Esophagus squamous epithelium (tissue), 5 donors: Measurements from ENCODE around the gene NMT1. TPM values are rescaled to one million over a fixed set of nuclear protein-coding genes. Genes with fewer than 3 reads are reported as not detected.

Source experiments
- DNase-seq: peaks from one replicate; lab custom pipeline; 2025; lab: John Stamatoyannopoulos, UW
- H3K27ac ChIP-seq, 4 donors: fragments of 200-600 bp; sonication (generic); one replicate each; pipeline ENCODE4 v1.5.1; 2016 to 2019; ENCODE audit warnings: mild to moderate bottlenecking in 1 of 4
- H3K27me3 ChIP-seq, 4 donors: fragments of 200-600 bp; sonication (generic); 1 replicate in 3 of 4; 2 replicates in 1 of 4; pipeline versions ENCODE4 v1.5.1 to v1.6.0; 2017 to 2021; ENCODE audit warnings: antibody characterized with exemption in 1 of 4
- H3K36me3 ChIP-seq, 3 donors: fragments of 200-600 bp; sonication (generic); one replicate each; pipeline ENCODE4 v1.5.1; 2016 to 2019
- H3K4me1 ChIP-seq, 3 donors: fragments of 200-600 bp; sonication (generic); one replicate each; pipeline ENCODE4 v1.5.1; 2017 to 2019
- H3K4me3 ChIP-seq, 4 donors: fragments of 200-600 bp; sonication (generic); 1 replicate in 3 of 4; 2 replicates in 1 of 4; pipeline ENCODE4 v1.5.1; 2016 to 2019; ENCODE audit warnings: mild to moderate bottlenecking in 2 of 4, moderate library complexity in 1 of 4
- H3K9me3 ChIP-seq, 3 donors: fragments of 200-600 bp; sonication (generic); one replicate each; pipeline ENCODE4 v1.5.1; 2016 to 2019
- POLR2A ChIP-seq, 4 donors: fragments of 450-650 bp; IDR thresholded peaks; one replicate each; pipeline ENCODE4 v1.6.1; 2017; ENCODE audit warnings: antibody characterized with exemption in 4 of 4, mild to moderate bottlenecking in 4 of 4, moderate library complexity in 3 of 4
- WGBS, 2 donors: methylation state at CpG; one replicate each; pipeline ENCODE4 v1.1.5; 2018; 5-methylcytosine and 5-hydroxymethylcytosine counted together
- intact Hi-C: fragments of 100-400 bp; cut with DNase I; formaldehyde crosslinking; loops from one replicate; pipeline ENCODE4 v1.15.0; 2022
- total RNA-seq, 4 donors: library from RNA; depleted of rRNA; stranded (reverse); fragments of >200 nt; gene quantifications; one replicate each; pipeline ENCODE4 v1.1.0, GENCODE V29; 2016
- TF ChIP-seq, protein P1 (sequence below), 6 experiments: fragments of 450-650 bp in 4 of 6; fragments of 200-600 bp in 2 of 6; sonication (generic) in 2 of 6; IDR thresholded peaks; one replicate each; pipeline ENCODE4 v1.5.1; 2016 to 2019; ENCODE audit warnings: antibody characterized with exemption in 6 of 6, mild to moderate bottlenecking in 4 of 6, moderate library complexity in 4 of 6
- donor health status: DM: yes; HTN: yes; CAD: no.

Gene NMT1
- total RNA-seq, 4 donors from 2014 or later = 54.6 to 66.2 (median 57.8) TPM

DNA sequence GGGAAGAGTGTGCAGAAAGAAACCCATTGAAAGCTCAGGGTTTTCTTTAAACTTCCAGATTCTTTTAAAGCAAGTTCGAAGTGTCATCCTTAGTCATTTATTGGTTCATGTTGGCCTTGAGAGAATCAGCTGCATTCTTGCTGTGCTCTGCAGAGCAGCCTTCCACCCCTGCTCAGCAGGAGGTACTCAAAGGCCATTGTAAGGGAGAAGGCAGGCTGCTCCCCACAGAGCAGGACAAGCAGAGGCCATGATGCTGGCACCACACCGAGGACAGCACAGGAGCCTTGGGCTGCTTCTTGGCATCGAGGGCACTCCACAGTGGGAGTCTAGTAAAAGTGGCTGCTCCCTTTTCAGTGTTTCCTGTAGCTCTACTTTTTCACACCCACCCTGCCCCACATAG, 29.6 kb downstream of the NMT1 start:
- Histone ChIP-seq H3K4me3 (no peak overlapping the region), H3K9me3 (no peaks in the 10 kb centered on the region)
- TF ChIP-seq, protein P1, sequence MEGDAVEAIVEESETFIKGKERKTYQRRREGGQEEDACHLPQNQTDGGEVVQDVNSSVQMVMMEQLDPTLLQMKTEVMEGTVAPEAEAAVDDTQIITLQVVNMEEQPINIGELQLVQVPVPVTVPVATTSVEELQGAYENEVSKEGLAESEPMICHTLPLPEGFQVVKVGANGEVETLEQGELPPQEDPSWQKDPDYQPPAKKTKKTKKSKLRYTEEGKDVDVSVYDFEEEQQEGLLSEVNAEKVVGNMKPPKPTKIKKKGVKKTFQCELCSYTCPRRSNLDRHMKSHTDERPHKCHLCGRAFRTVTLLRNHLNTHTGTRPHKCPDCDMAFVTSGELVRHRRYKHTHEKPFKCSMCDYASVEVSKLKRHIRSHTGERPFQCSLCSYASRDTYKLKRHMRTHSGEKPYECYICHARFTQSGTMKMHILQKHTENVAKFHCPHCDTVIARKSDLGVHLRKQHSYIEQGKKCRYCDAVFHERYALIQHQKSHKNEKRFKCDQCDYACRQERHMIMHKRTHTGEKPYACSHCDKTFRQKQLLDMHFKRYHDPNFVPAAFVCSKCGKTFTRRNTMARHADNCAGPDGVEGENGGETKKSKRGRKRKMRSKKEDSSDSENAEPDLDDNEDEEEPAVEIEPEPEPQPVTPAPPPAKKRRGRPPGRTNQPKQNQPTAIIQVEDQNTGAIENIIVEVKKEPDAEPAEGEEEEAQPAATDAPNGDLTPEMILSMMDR (IDR thresholded peaks at IDR 0.05) = no peak
- TF ChIP-seq POLR2A (IDR thresholded peaks at IDR 0.05) = no peak

DNA sequence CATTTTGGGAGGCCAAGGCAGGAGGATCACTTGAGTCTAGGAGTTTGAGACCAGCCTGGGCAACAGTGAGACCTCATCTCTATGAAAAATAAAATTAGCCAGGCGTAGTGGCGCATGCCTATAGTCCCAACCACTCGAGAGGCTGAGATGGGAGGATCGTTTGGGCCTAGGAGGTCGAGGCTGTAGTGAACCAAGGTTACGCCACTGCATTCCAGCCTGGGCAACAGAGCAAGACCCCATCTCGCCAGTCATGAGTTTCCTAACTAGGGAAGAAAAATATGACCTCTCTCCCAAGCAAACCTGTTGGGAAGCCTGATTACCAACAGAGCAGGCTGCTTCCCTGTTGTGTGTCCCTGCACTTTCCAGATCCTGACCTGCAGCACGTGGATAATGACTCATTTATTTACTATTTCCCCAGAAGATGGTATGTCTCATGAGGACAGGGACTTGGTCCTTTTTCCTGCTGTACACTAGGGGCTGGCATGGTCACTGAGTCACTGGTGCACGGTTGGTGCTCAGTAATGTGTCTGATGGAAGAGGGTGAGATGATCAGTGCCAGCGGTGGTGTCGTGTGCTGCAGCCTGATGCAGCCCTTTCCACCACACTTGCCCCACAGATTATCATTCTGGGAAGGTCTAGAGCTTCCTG, 30.8 kb downstream of the NMT1 start:
- TF ChIP-seq, protein P1 (IDR thresholded peaks at IDR 0.05) = no peak
- TF ChIP-seq POLR2A (IDR thresholded peaks at IDR 0.05) = no peak
- WGBS, 2 donors = 72 to 85% methylated on average over 5 to 9 of the region's 11 CpGs
- Histone ChIP-seq H3K27me3 (no peaks in the 10 kb centered on the region), H3K4me3 (no peak overlapping the region), H3K36me3 (peaks cover 13 to 88% (median 21%) of the 10 kb centered on the region in 3 donors), H3K4me1 (peaks cover 34 to 74% (median 48%) of the 10 kb centered on the region in 3 donors), H3K27ac (peak overlapping the region; percentile 77 to 92 (median 90)), H3K9me3 (no peaks in the 10 kb centered on the region)
- intact Hi-C loops = loop anchor here (5.0 kb wide), 1 partner anchor 40 kb away; the partner anchor contains the start of gene DCAKD
- DNase-seq = no peak

More for the DNA sequence above, 29.6 kb downstream of the NMT1 start:
- Histone ChIP-seq H3K27ac (peak overlapping the region; percentile 3 to 92 (median 78)), H3K27me3 (no peaks in the 10 kb centered on the region), H3K4me1 (peaks cover 34 to 72% (median 50%) of the 10 kb centered on the region in 3 donors), H3K36me3 (peaks cover 9 to 88% (median 19%) of the 10 kb centered on the region in 3 donors)
- intact Hi-C loops = loop anchor here (5.0 kb wide), 1 partner anchor 38 kb away; the partner anchor contains the start of gene DCAKD
- DNase-seq = no peak
- WGBS, 2 donors = 72 to 80% methylated on average over 3 of the region's 3 CpGs

DNA sequence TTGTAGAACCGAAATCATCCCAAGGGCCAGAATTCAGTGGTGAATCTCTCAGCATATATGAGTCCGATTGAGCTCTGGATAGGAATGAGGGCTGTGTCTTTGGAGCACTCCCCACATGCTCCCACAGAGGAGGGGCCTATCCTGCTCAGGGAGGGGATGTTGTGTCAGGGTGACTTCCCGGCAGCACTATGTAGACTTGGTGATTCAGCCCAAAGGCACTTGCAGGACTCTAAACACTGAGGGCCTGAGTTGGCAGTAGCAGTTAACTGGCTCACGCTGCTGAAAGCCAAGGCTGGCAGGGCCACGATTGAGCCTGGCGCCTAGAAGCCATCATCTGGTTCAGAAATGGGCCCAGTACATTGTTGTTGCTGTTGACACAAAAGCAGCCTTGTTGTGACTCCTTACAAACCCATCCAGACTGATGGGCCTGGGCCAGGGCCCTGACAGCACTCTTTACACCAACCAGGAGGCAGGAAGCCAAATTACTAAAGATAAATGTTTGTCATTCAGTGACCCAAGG, 31.9 kb downstream of the NMT1 start:
- Histone ChIP-seq H3K4me1 (peaks cover 30 to 69% (median 42%) of the 10 kb centered on the region in 3 donors), H3K36me3 (peaks cover 23 to 88% (median 29%) of the 10 kb centered on the region in 3 donors), H3K4me3 (peak overlapping the region in 1 of 4 donors; percentile 16), H3K27ac (peak overlapping the region; percentile 77 to 92 (median 90)), H3K27me3 (no peaks in the 10 kb centered on the region), H3K9me3 (no peaks in the 10 kb centered on the region)
- peak in 1 of 4 donors; percentile 19 for TF ChIP-seq POLR2A (IDR thresholded peaks at IDR 0.05)
- TF ChIP-seq, protein P1 (IDR thresholded peaks at IDR 0.05) = no peak
- intact Hi-C loops = loop anchor here (5.0 kb wide), 1 partner anchor 41 kb away; the partner anchor contains the start of gene DCAKD
- WGBS, 2 donors = 25 to 26% methylated on average over 3 to 4 of the region's 6 CpGs
- no peak for DNase-seq

DNA sequence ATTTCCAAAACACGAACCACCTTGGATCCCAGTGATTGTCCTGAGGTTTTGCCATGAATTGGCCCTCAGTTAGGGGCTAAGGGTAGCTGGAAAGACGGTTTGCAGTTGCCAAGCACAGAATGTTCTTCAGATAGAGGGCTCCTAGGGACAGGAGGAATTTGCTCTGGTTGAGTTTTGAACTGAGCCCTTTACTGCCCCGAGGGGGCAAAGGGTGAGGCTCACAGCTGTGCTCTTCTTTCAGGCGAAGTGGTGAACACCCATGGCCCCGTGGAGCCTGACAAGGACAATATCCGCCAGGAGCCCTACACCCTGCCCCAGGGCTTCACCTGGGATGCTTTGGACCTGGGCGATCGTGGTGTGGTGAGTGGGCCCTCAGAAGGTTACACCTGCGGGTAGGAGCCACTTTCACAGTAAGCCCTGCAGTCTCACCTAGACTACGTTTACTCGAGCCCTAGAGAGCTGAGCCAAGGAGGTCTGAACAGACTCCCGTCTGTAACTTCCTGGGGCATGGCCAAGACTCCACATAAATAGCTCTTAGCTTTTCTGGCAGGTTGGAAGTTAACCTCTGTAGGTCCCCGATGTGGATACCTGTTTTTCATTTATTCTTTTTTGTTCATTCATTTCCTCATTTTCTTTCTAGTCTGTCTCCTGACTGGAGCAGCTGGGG, 32.5 kb downstream of the NMT1 start:
- Histone ChIP-seq H3K27ac (peak overlapping the region; percentile 77 to 92 (median 90)), H3K27me3 (no peaks in the 10 kb centered on the region), H3K4me1 (peaks cover 27 to 69% (median 42%) of the 10 kb centered on the region in 3 donors), H3K36me3 (peaks cover 29 to 88% (median 34%) of the 10 kb centered on the region in 3 donors), H3K4me3 (peak overlapping the region in 1 of 4 donors; percentile 16), H3K9me3 (no peaks in the 10 kb centered on the region)
- intact Hi-C loops = loop anchor here (5.0 kb wide), 1 partner anchor 41 kb away; the partner anchor contains the start of gene DCAKD
- WGBS, 2 donors = 30 to 35% methylated on average over 7 of the region's 13 CpGs
- no peak for DNase-seq
- TF ChIP-seq, protein P1 (IDR thresholded peaks at IDR 0.05) = no peak
- no peak for TF ChIP-seq POLR2A (IDR thresholded peaks at IDR 0.05)
